HepG2 (cell line): ENCODE measurements around the gene CNTFR. TPM values are rescaled to one million over a fixed set of nuclear protein-coding genes. Genes with fewer than 3 reads are reported as not detected.

Experiments used
- ATAC-seq: fragments of 200-7000 bp; cut with Tn5 transposase; 3 replicates; pipeline ENCODE4 v1.9.1; 2020; ENCODE audit warnings: mild to moderate bottlenecking, moderate library complexity
- BruUV-seq: library from RNA; stranded (reverse); fragments of 400-500 nt; replicated peaks from 2 replicates; lab custom pipeline; 2021; lab: Mats Ljungman, UMichigan
- CTCF ChIA-PET: fragments of 300-600 bp; formaldehyde crosslinking; extraction: SDS; loops from one replicate; lab custom pipeline; 2021; ENCODE audit warnings: low total read pairs, inconsistent platforms, low intra/inter-chr PET ratio; lab: Yijun Ruan, JAX
- POLR2A ChIA-PET: fragments of 350-600 bp; sonication (Branson Sonifier 250); formaldehyde crosslinking; loops from one replicate; lab custom pipeline; 2020; ENCODE audit warnings: antibody characterized with exemption, inconsistent platforms; lab: Yijun Ruan, JAX
- DNase-seq: peaks from one replicate; pipeline ENCODE4 v3.0.0-alpha.2; 2015; ENCODE audit warnings: low spot score
- FAIRE-seq: peaks from 3 replicates; lab custom pipeline; 2011; peaks lifted over from hg19 to GRCh38; lab: Jason Lieb, UNC
- H2AFZ ChIP-seq: one replicate; pipeline ENCODE4 v1.6.1; 2011; ENCODE audit warnings: low read length, inconsistent platforms
- H3K27ac ChIP-seq: fragments of 300-600 bp; 3 replicates; pipeline ENCODE4 v1.8.0; 2011; ENCODE audit warnings: mixed run types, mild to moderate bottlenecking, mixed read lengths, low read length, inconsistent platforms; ENCODE audit not compliant: insufficient read depth; ENCODE audit errors: extremely low read length
- H3K27me3 ChIP-seq, 2 experiments: fragments of 200-600 bp in 1 of 2; 2 replicates in 1 of 2; 3 replicates in 1 of 2; pipeline versions ENCODE4 v1.6.0 to v1.8.0; 2011; ENCODE audit warnings: low read length in 2 of 2, mild to moderate bottlenecking in 2 of 2, moderate library complexity in 2 of 2, inconsistent platforms in 1 of 2; ENCODE audit not compliant: insufficient read depth in 2 of 2, control insufficient read depth in 1 of 2
- H3K36me3 ChIP-seq, 2 experiments: fragments of 200-600 bp in 1 of 2; replicated peaks in 1 of 2; 2 replicates in 1 of 2; 3 replicates in 1 of 2; pipeline versions ENCODE4 v1.5.1 to v1.8.0; 2011; ENCODE audit warnings: low read length in 2 of 2, inconsistent platforms in 1 of 2; ENCODE audit not compliant: insufficient read depth in 2 of 2, control insufficient read depth in 1 of 2
- H3K4me1 ChIP-seq: 2 replicates; pipeline ENCODE4 v1.5.1; 2012; ENCODE audit warnings: low read length, inconsistent platforms; ENCODE audit not compliant: insufficient read depth
- H3K4me2 ChIP-seq: 2 replicates; pipeline ENCODE4 v1.6.0; 2011; ENCODE audit warnings: low read depth, low read length, inconsistent platforms
- H3K4me3 ChIP-seq, 3 experiments: fragments of 200-600 bp in 1 of 3; sonication (generic), shearing (Covaris generic) in 1 of 3; replicated peaks in 1 of 3; 2 replicates each; pipeline ENCODE4 v1.5.1; 2011 to 2016; ENCODE audit warnings: low read length in 3 of 3, inconsistent platforms in 2 of 3, low read depth in 2 of 3, mild to moderate bottlenecking in 2 of 3, control low read depth in 1 of 3, mixed read lengths in 1 of 3; ENCODE audit not compliant: insufficient read depth in 1 of 3
- H3K79me2 ChIP-seq: one replicate; pipeline ENCODE4 v1.6.1; 2011; ENCODE audit warnings: low read length, inconsistent platforms; ENCODE audit not compliant: insufficient read depth
- H3K9ac ChIP-seq: 2 replicates; pipeline ENCODE4 v1.6.0; 2011; ENCODE audit warnings: mild to moderate bottlenecking, low read depth, low read length, inconsistent platforms; ENCODE audit not compliant: insufficient read depth
- H3K9me3 ChIP-seq: 2 replicates; pipeline ENCODE4 v1.5.1; 2012; ENCODE audit warnings: mild to moderate bottlenecking, low read length
- H4K20me1 ChIP-seq: 2 replicates; pipeline ENCODE4 v1.6.0; 2011; ENCODE audit warnings: inconsistent platforms, mild to moderate bottlenecking, low read length, moderate library complexity; ENCODE audit not compliant: insufficient read depth
- GABPB1 ChIP-seq: IDR thresholded peaks from 2 replicates; pipeline ENCODE4 v1.6.1; 2016; ENCODE audit warnings: mild to moderate bottlenecking, missing genetic modification reagents, moderate library complexity, missing compliant biosample characterization
- IRX3 ChIP-seq: sonication (generic); formaldehyde crosslinking; IDR thresholded peaks from 2 replicates; pipeline ENCODE4 v1.8.1; 2023; ENCODE audit warnings: mild to moderate bottlenecking, low read depth, missing genetic modification reagents, borderline replicate concordance
- MZF1 ChIP-seq: sonication (generic); formaldehyde crosslinking; IDR thresholded peaks from 2 replicates; pipeline ENCODE4 v1.8.1; 2023; ENCODE audit warnings: mild to moderate bottlenecking, missing genetic modification reagents, borderline replicate concordance
- ZKSCAN5 ChIP-seq: sonication (generic); formaldehyde crosslinking; IDR thresholded peaks from 2 replicates; pipeline ENCODE4 v1.5.1; 2020; ENCODE audit warnings: mild to moderate bottlenecking, missing genetic modification reagents
- WGBS: methylation state at CpG from one replicate; pipeline ENCODE4 v1.1.6; 2017; ENCODE audit warnings: low lambda C conversion rate; 5-methylcytosine and 5-hydroxymethylcytosine counted together
- in situ Hi-C: cut with HindIII; loops from 2 replicates; pipeline ENCODE4 v1.10.0; 2017; ENCODE audit warnings: low pct_unique_long_range_greater_than_20kb; ENCODE audit not compliant: extremely low pct_ligation_motif_present
- intact Hi-C: fragments of 100-400 bp; cut with micrococcal nuclease; formaldehyde crosslinking; loops from one replicate; pipeline ENCODE4 v1.10.0; 2022; ENCODE audit not compliant: unreplicated experiment
- polyA plus RNA-seq, 8 experiments: library from polyadenylated mRNA; depleted of rRNA in 3 of 8; stranded (reverse) in 7 of 8; unstranded in 1 of 8; fragments of >200 nt; fragmentation: Illumina TruSeq in 4 of 8; extraction: Trizol in 4 of 8; gene quantifications; 2 replicates each; pipeline versions ENCODE4 v1.2.1 to v1.2.3, GENCODE V29; 2011 to 2016; ENCODE audit warnings: low read depth in 4 of 8, missing spikeins in 1 of 8, mixed read lengths in 1 of 8; ENCODE audit not compliant: insufficient read depth in 1 of 8
- total RNA-seq, 5 experiments: library from RNA; depleted of rRNA; stranded (reverse); fragments of >200 nt; fragmentation: Illumina TruSeq; extraction: Trizol; gene quantifications; 2 replicates each; pipeline ENCODE4 v1.2.3, GENCODE V29; 2016; ENCODE audit warnings: low read depth in 1 of 5
- TF ChIP-seq, protein P1 (sequence below): sonication (generic); formaldehyde crosslinking; IDR thresholded peaks from 2 replicates; pipeline ENCODE4 v1.4.0; 2020; ENCODE audit warnings: missing genetic modification reagents, mild to moderate bottlenecking, borderline replicate concordance
- TF ChIP-seq, protein P2 (sequence below): IDR thresholded peaks from 2 replicates; pipeline ENCODE4 v1.6.1; 2016; ENCODE audit warnings: missing compliant biosample characterization, missing genetic modification reagents, borderline replicate concordance
- TF ChIP-seq, protein P3 (sequence below): sonication (generic); formaldehyde crosslinking; IDR thresholded peaks from 2 replicates; pipeline ENCODE4 v1.5.0; 2020; ENCODE audit warnings: mild to moderate bottlenecking, missing genetic modification reagents, moderate library complexity

Gene CNTFR
- total and polyA plus RNA-seq, 2 of the 13 experiments (the other 11 are each of a cell fraction or from before 2014, with no cell fraction given), result not detected

DNA sequence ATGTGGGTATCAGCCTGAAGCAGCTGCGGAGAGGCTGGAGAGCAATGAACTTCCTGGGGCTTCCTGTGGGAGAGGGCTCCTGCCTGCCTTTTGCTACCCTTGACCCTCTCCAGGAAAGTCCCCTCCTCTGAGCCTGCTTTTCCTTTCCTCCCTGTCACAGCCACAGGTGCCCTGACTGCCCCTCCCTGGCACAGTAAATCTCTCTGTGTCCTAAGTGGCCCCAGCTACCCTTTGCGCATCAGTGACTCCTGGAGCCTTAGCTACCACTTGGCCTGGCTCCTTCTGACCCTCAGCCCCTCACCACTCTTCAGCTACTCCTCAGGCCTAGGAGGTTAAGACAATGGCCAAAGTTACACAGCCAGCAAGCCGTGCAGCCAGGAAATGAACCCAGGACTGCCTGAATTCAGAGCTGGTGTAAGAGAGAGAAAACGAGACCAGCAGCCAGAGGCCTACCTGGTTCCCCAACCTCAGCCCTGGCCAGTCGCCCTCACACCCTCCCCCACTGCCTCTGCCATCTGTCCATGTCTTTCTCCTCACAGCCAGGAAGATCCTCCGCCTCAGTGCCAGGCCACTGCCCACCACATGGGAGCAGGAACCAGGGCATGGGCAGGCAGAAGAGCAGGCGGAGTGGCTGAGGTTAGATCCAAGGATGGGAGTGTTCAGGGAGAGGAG lies 18.6 kb downstream of the CNTFR start:
- CTCF ChIA-PET, result no interaction called here
- no TSS peak for BruUV-seq
- in situ Hi-C loops, result no loop called here

More for the DNA sequence above, 18.6 kb downstream of the CNTFR start:
- Histone ChIP-seq H3K9me3 (no peaks in the 10 kb centered on the region), H3K9ac (no peak overlapping the region), H3K27ac (no peak overlapping the region), H3K4me2 (no peak overlapping the region), H4K20me1 (no peaks in the 10 kb centered on the region), H3K4me1 (no peaks in the 10 kb centered on the region), H3K36me3 (no peaks in the 10 kb centered on the region), H3K27me3 (peaks cover 11 to 84% of the 10 kb centered on the region in 2 experiments), H2AFZ (no peak overlapping the region), H3K79me2 (no peaks in the 10 kb centered on the region), H3K4me3 (no peak overlapping the region)
- FAIRE-seq (no peak), DNase-seq (no peak), ATAC-seq (no peak)
- WGBS, result 22% methylated on average over 6 of the region's 7 CpGs
- TF ChIP-seq, protein P1, sequence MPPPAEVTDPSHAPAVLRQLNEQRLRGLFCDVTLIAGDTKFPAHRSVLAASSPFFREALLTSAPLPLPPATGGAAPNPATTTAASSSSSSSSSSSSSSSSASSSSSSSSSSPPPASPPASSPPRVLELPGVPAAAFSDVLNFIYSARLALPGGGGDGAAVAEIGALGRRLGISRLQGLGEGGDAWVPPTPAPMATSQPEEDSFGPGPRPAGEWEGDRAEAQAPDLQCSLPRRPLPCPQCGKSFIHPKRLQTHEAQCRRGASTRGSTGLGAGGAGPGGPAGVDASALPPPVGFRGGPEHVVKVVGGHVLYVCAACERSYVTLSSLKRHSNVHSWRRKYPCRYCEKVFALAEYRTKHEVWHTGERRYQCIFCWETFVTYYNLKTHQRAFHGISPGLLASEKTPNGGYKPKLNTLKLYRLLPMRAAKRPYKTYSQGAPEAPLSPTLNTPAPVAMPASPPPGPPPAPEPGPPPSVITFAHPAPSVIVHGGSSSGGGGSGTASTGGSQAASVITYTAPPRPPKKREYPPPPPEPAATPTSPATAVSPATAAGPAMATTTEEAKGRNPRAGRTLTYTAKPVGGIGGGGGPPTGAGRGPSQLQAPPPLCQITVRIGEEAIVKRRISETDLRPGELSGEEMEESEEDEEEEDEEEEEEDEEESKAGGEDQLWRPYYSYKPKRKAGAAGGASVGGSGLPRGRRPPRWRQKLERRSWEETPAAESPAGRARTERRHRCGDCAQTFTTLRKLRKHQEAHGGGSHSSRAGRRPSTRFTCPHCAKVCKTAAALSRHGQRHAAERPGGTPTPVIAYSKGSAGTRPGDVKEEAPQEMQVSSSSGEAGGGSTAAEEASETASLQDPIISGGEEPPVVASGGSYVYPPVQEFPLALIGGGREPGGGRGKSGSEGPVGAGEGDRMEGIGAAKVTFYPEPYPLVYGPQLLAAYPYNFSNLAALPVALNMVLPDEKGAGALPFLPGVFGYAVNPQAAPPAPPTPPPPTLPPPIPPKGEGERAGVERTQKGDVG (CRISPR knock-in tag), result no peak
- no peak for TF ChIP-seq IRX3 (CRISPR knock-in tag)
- TF ChIP-seq GABPB1 (CRISPR knock-in tag), result no peak
- TF ChIP-seq, protein P2, sequence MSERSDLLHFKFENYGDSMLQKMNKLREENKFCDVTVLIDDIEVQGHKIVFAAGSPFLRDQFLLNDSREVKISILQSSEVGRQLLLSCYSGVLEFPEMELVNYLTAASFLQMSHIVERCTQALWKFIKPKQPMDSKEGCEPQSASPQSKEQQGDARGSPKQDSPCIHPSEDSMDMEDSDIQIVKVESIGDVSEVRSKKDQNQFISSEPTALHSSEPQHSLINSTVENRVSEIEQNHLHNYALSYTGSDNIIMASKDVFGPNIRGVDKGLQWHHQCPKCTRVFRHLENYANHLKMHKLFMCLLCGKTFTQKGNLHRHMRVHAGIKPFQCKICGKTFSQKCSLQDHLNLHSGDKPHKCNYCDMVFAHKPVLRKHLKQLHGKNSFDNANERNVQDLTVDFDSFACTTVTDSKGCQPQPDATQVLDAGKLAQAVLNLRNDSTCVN, result no peak
- TF ChIP-seq, protein P3, sequence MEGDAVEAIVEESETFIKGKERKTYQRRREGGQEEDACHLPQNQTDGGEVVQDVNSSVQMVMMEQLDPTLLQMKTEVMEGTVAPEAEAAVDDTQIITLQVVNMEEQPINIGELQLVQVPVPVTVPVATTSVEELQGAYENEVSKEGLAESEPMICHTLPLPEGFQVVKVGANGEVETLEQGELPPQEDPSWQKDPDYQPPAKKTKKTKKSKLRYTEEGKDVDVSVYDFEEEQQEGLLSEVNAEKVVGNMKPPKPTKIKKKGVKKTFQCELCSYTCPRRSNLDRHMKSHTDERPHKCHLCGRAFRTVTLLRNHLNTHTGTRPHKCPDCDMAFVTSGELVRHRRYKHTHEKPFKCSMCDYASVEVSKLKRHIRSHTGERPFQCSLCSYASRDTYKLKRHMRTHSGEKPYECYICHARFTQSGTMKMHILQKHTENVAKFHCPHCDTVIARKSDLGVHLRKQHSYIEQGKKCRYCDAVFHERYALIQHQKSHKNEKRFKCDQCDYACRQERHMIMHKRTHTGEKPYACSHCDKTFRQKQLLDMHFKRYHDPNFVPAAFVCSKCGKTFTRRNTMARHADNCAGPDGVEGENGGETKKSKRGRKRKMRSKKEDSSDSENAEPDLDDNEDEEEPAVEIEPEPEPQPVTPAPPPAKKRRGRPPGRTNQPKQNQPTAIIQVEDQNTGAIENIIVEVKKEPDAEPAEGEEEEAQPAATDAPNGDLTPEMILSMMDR (CRISPR knock-in tag), result no peak
- TF ChIP-seq ZKSCAN5 (CRISPR knock-in tag), result no peak
- TF ChIP-seq MZF1 (CRISPR knock-in tag), result no peak
- intact Hi-C loops, result no loop called here
- POLR2A ChIA-PET, result no interaction called here
